A549 treated with Hydrocortisone at 1 μM for 4 hours (cell line): ENCODE data around the gene ARG2. TPM values are rescaled to one million over a fixed set of nuclear protein-coding genes. Genes with fewer than 3 reads are reported as not detected.

Source experiments
- total RNA-seq: library from RNA; stranded (reverse); fragments of 200-300 nt; extraction: Qiagen RNA extraction; gene quantifications from 5 replicates; pipeline ENCODE4 v1.2.3, GENCODE V29; 2022

Gene ARG2
- 1.5 to 2.0 TPM (median 1.9 TPM) in 5 replicates for total RNA-seq

GRCh38 chr14:67619446-67620216, at the start of gene ARG2:
Gene ARG2, plus strand, starts transcription at chr14:67619920. Its CDS starts 58 bp downstream, at chr14:67619978.

GRCh38 chr14:67599698-67600561, 19.8 kb upstream of the ARG2 start, which contains the start of gene PIGH:
Gene PIGH, minus strand, starts transcription at chr14:67600268. Its CDS starts 65 bp downstream, at chr14:67600203.

GRCh38 chr14:67674480-67675218, 54.9 kb downstream of the ARG2 start, which contains the start of gene VTI1B:
Gene VTI1B, minus strand, starts transcription at chr14:67674632. Its CDS starts 143 bp downstream, at chr14:67674489.

GRCh38 chr14:67695394-67695949, 75.8 kb downstream of the ARG2 start, which contains the start of gene RDH11:
Gene RDH11, minus strand, starts transcription at chr14:67695764. Its CDS starts 61 bp downstream, at chr14:67695703.

Other genes with a start within 250 kb of the ARG2 start
- gene PLEK2, start 207.8 kb upstream of the ARG2 start, total RNA-seq: 16.6 to 20.6 TPM (median 19.6 TPM) in 5 replicates
- gene TMEM229B, start 131.2 kb upstream of the ARG2 start, total RNA-seq: 0.13 to 0.40 TPM (median 0.17 TPM) in 5 replicates
- gene PLEKHH1, start 86.6 kb upstream of the ARG2 start, total RNA-seq: 3.0 to 3.5 TPM (median 3.2 TPM) in 5 replicates
- 18.3 to 20.6 TPM (median 19.3 TPM) in 5 replicates for gene PIGH, start 19.7 kb upstream of the ARG2 start, total RNA-seq
- 71.6 to 90.6 TPM (median 85.9 TPM) in 5 replicates for gene VTI1B, start 54.7 kb downstream of the ARG2 start, total RNA-seq
- 55.2 to 66.1 TPM (median 57.3 TPM) in 5 replicates for gene RDH11, start 75.8 kb downstream of the ARG2 start, total RNA-seq
- gene RDH12, start 82.0 kb downstream of the ARG2 start, total RNA-seq: 0.05 to 0.14 TPM (median 0.06 TPM) in 3 of 5 replicates, not detected in the others
- 5.0 to 6.5 TPM (median 5.5 TPM) in 5 replicates for gene ZFYVE26, start 196.7 kb downstream of the ARG2 start, total RNA-seq
- gene RAD51B, start 199.9 kb downstream of the ARG2 start, total RNA-seq: 4.3 to 6.1 TPM (median 5.2 TPM) in 5 replicates